Panc1 (cell line): ENCODE data around the gene TRIM15. TPM values are rescaled to one million over a fixed set of nuclear protein-coding genes. Genes with fewer than 3 reads are reported as not detected.
"Not testable (repeated sequence)": the region's sequence is repeated elsewhere in the genome, so short reads cannot be mapped to it uniquely, and the experiment has no call there.

Source experiments
- ATAC-seq: fragments of 200-7000 bp; cut with Tn5 transposase; 2 replicates; pipeline ENCODE4 v1.9.1; 2020; ENCODE audit warnings: mild to moderate bottlenecking, moderate library complexity
- BruUV-seq: library from RNA; stranded (reverse); fragments of 400-500 nt; replicated peaks from 2 replicates; lab custom pipeline; 2021; lab: Mats Ljungman, UMichigan
- CTCF ChIA-PET: fragments of 300-600 bp; sonication (Branson Sonifier 250); formaldehyde crosslinking; loops from one replicate; lab custom pipeline; 2022; ENCODE audit warnings: antibody characterized with exemption; lab: Charles Lee
- POLR2A ChIA-PET: fragments of 300-600 bp; sonication (Branson Sonifier 250); formaldehyde crosslinking; loops from one replicate; lab custom pipeline; 2022; ENCODE audit warnings: antibody characterized with exemption; lab: Charles Lee
- DNase-seq: peaks from one replicate; pipeline ENCODE4 v3.0.0-alpha.2; 2010; ENCODE audit warnings: low read depth, low spot score
- H3K27ac ChIP-seq: 2 replicates; pipeline ENCODE4 v1.5.1; 2011; ENCODE audit warnings: mild to moderate bottlenecking, low read length, inconsistent platforms
- H3K27me3 ChIP-seq: fragments of 200-500 bp; sonication (Bioruptor generic); 2 replicates; pipeline ENCODE4 v1.6.0; 2014; ENCODE audit warnings: low read length, inconsistent platforms; ENCODE audit not compliant: control insufficient read depth, insufficient read depth
- H3K36me3 ChIP-seq: fragments of 200-500 bp; sonication (Bioruptor generic); 2 replicates; pipeline ENCODE4 v1.5.1; 2014; ENCODE audit warnings: inconsistent platforms, mild to moderate bottlenecking, low read length, moderate library complexity; ENCODE audit not compliant: control insufficient read depth, insufficient read depth
- H3K4me1 ChIP-seq: 2 replicates; pipeline ENCODE4 v1.5.1; 2011; ENCODE audit warnings: inconsistent platforms, mild to moderate bottlenecking, low read length, moderate library complexity; ENCODE audit not compliant: control insufficient read depth, insufficient read depth
- H3K4me3 ChIP-seq, 2 experiments: 2 replicates each; pipeline ENCODE4 v1.5.1; 2011 to 2012; ENCODE audit warnings: low read depth in 2 of 2, low read length in 2 of 2, mild to moderate bottlenecking in 2 of 2, inconsistent platforms in 1 of 2, moderate library complexity in 1 of 2
- H3K9me3 ChIP-seq: fragments of 200-500 bp; sonication (Bioruptor generic); 2 replicates; pipeline ENCODE4 v1.5.1; 2014; ENCODE audit warnings: low read depth, mild to moderate bottlenecking, inconsistent platforms, low read length, moderate library complexity; ENCODE audit not compliant: control insufficient read depth, insufficient read depth
- REST ChIP-seq, 2 experiments: IDR thresholded peaks; 2 replicates each; pipeline ENCODE4 v1.6.1; 2011 to 2012; ENCODE audit warnings: low read depth in 2 of 2, control low read depth in 1 of 2, low read length in 1 of 2, mild to moderate bottlenecking in 1 of 2, moderate library complexity in 1 of 2; ENCODE audit not compliant: insufficient read depth in 1 of 2
- in situ Hi-C: cut with HindIII; loops from 2 replicates; pipeline ENCODE4 v1.10.0; 2016; ENCODE audit warnings: low sequenced_read_pairs, low pct_unique_long_range_greater_than_20kb
- intact Hi-C: fragments of 100-400 bp; cut with micrococcal nuclease; formaldehyde crosslinking; loops from one replicate; pipeline ENCODE4 v1.10.0; 2022; ENCODE audit not compliant: unreplicated experiment
- total RNA-seq: library from RNA; stranded (reverse); gene quantifications from one replicate; pipeline ENCODE4 v1.2.1, GENCODE V29; 2021; ENCODE audit not compliant: unreplicated experiment
- TF ChIP-seq, protein P1 (sequence below): fragments of 450-650 bp; IDR thresholded peaks from 2 replicates; pipeline ENCODE4 v1.5.1; 2017; ENCODE audit warnings: mild to moderate bottlenecking

Gene TRIM15
- total RNA-seq, 1 experiment from 2014 or later = 0.13 TPM

- intact Hi-C loops (no loop called here), in situ Hi-C loops (no loop called here)
- Histone ChIP-seq H3K4me1 (0 out of 2 replicates have a peak, but pooled peaks cover 3% of the 10 kb centered on the region), H3K36me3 (no peaks in the 10 kb centered on the region), H3K27ac (no peak overlapping the region), H3K9me3 (0 out of 2 replicates have a peak, but pooled peaks cover 2% of the 10 kb centered on the region), H3K27me3 (no peaks in the 10 kb centered on the region), H3K4me3 (no peak overlapping the region)
- DNase-seq = peak; percentile 48
- ChIA-PET POLR2A (no interaction called here), CTCF (interaction anchor here (0.7 to 1.6 kb wide), 6 partner anchors 8 to 178 kb away, joined by 3 to 7 read pairs (median 4); no protein-coding TSS in a partner anchor)
- ATAC-seq = peak; percentile 63
- TF ChIP-seq REST (IDR thresholded peaks at IDR 0.05; ENCODE audit: insufficient read depth in 1 of 2, low read depth in 2 of 2, low read length in 1 of 2) = no peak
- TF ChIP-seq, protein P1, sequence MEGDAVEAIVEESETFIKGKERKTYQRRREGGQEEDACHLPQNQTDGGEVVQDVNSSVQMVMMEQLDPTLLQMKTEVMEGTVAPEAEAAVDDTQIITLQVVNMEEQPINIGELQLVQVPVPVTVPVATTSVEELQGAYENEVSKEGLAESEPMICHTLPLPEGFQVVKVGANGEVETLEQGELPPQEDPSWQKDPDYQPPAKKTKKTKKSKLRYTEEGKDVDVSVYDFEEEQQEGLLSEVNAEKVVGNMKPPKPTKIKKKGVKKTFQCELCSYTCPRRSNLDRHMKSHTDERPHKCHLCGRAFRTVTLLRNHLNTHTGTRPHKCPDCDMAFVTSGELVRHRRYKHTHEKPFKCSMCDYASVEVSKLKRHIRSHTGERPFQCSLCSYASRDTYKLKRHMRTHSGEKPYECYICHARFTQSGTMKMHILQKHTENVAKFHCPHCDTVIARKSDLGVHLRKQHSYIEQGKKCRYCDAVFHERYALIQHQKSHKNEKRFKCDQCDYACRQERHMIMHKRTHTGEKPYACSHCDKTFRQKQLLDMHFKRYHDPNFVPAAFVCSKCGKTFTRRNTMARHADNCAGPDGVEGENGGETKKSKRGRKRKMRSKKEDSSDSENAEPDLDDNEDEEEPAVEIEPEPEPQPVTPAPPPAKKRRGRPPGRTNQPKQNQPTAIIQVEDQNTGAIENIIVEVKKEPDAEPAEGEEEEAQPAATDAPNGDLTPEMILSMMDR = peak; percentile 97
- BruUV-seq = no TSS peak
These were observed 55.9 kb downstream of the TRIM15 start for GRCh38 chr6:30219244-30219643.

DNA sequence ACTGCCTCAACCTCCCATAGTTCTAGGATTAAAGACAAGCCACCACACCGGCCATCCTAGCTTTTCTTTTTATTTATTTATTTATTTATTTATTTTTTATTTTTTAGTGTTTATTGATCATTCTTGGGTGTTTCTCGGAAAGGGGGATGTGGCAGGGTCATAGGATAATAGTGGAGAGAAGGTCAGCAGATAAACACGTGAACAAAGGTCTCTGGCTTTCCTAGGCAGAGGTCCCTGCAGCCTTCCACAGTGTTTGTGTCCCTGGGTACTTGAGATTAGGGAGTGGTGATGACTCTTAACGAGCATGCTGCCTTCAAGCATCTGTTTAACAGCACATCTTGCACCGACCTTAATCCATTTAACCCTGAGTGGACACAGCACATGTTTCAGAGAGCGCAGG is 58.0 kb downstream of the TRIM15 start:
- H3K4me3 ChIP-seq, H3K27me3 ChIP-seq, intact Hi-C loops, ATAC-seq, CTCF ChIA-PET, H3K27ac ChIP-seq, H3K36me3 ChIP-seq, BruUV-seq, H3K9me3 ChIP-seq, in situ Hi-C loops, H3K4me1 ChIP-seq, DNase-seq: not testable (repeated sequence)
- POLR2A ChIA-PET = interaction anchor here (0.6 kb wide), 1 partner anchor 357 kb away, joined by 4 read pairs; no protein-coding TSS in a partner anchor

- ATAC-seq, H3K36me3 ChIP-seq, POLR2A ChIA-PET, H3K4me3 ChIP-seq, H3K27me3 ChIP-seq, H3K27ac ChIP-seq, H3K9me3 ChIP-seq, H3K4me1 ChIP-seq, in situ Hi-C loops, intact Hi-C loops, BruUV-seq, DNase-seq, CTCF ChIA-PET: not testable (repeated sequence)
These were observed 58.6 kb downstream of the TRIM15 start for GRCh38 chr6:30221956-30222355.

Other genes starting within 250 kb of the TRIM15 start
- gene HLA-A, start 221.0 kb upstream of the TRIM15 start, total RNA-seq = 397 TPM
- 24.9 TPM for gene POLR1H, start 102.3 kb upstream of the TRIM15 start, total RNA-seq
- 59.2 TPM for gene PPP1R11, start 96.3 kb upstream of the TRIM15 start, total RNA-seq
- not detected for gene RNF39, start 87.8 kb upstream of the TRIM15 start, total RNA-seq
- not detected for gene TRIM31, start 50.5 kb upstream of the TRIM15 start, total RNA-seq
- gene TRIM40, start 27.4 kb upstream of the TRIM15 start, total RNA-seq = not detected
- not detected for gene TRIM10, start 2.3 kb upstream of the TRIM15 start, total RNA-seq
- gene TRIM26, start 49.9 kb downstream of the TRIM15 start, total RNA-seq = 44.8 TPM
- 13.4 TPM for gene TRIM39, start 163.4 kb downstream of the TRIM15 start, total RNA-seq
- gene RPP21, start 181.6 kb downstream of the TRIM15 start, total RNA-seq = 81.3 TPM